ENCODE data around the gene FABP2. TPM values are rescaled to one million over a fixed set of nuclear protein-coding genes. Genes with fewer than 3 reads are reported as not detected.

Gene FABP2
- total RNA-seq, 5 donors from 2014 or later (not counting 1 experiment from before 2014, with no cell fraction given): not detected

GRCh38 chr4:119297795-119298194 is 24.1 kb downstream of the FABP2 start:
- Mint-ChIP-seq H3K4me1 (peaks cover 29 to 45% (median 38%) of the 10 kb centered on the region in 3 donors), H3K4me3 (peak overlapping the region in 1 of 3 donors; percentile 24), H3K27ac (peak overlapping the region; percentile 1 to 3), H3K27me3 (no peaks in the 10 kb centered on the region), H3K36me3 (peaks cover 17% of the 10 kb centered on the region), H3K9me3 (no peaks in the 10 kb centered on the region)
- POLR2A ChIA-PET: interaction anchor here (0.9 to 1.1 kb wide), 2 partner anchors 13 to 256 kb away, joined by 3 read pairs; no protein-coding TSS in a partner anchor
- no peak overlapping the region for H3K27ac ChIP-seq (ENCODE audit: low read length)
- WGBS (ENCODE audit: insufficient coverage): no CpG with 5 or more reads among the region's 1 CpG
- DNase-seq (no peak), ATAC-seq (replicated peaks in 1 of 4) (no peak)
- CTCF ChIA-PET: interaction anchor here (0.8 to 1.0 kb wide), 4 partner anchors 84 to 1885 kb away, joined by 3 to 5 read pairs (median 3); no protein-coding TSS in a partner anchor
- peaks cover 13 to 14% of the 10 kb centered on the region in 2 experiments for H3K4me1 ChIP-seq (ENCODE audit: control insufficient read depth in 1 of 2, extremely low read depth in 1 of 2, insufficient read depth in 2 of 2, low read length in 2 of 2)
- H3K9me3 ChIP-seq: no peaks in the 10 kb centered on the region
- H3K36me3 ChIP-seq (ENCODE audit: control insufficient read depth in 2 of 2, extremely low read depth in 1 of 2, insufficient read depth in 1 of 2, low read length in 1 of 2): peaks cover 0 to 24% of the 10 kb centered on the region in 2 donors
- H3K4me3 ChIP-seq (ENCODE audit: control insufficient read depth in 1 of 2, extremely low read depth in 1 of 2, low read length in 1 of 2): no peak overlapping the region
- H3K27me3 ChIP-seq (replicated peaks in 1 of 2; ENCODE audit: control insufficient read depth in 2 of 2, extremely low read depth in 1 of 2, insufficient read depth in 2 of 2, low read length in 1 of 2): no peaks in the 10 kb centered on the region

GRCh38 chr4:119296356-119296755 is 25.6 kb downstream of the FABP2 start:
- Mint-ChIP-seq H3K9me3 (no peaks in the 10 kb centered on the region), H3K27ac (no peak overlapping the region)
- H3K9me3 ChIP-seq: no peaks in the 10 kb centered on the region

GRCh38 chr4:119290598-119290997 is 31.3 kb downstream of the FABP2 start:
- Mint-ChIP-seq H3K9me3 (no peaks in the 10 kb centered on the region), H3K27me3 (no peaks in the 10 kb centered on the region), H3K36me3 (peaks cover 9% of the 10 kb centered on the region), H3K27ac (no peak overlapping the region), H3K4me3 (no peak overlapping the region), H3K4me1 (peaks cover 0 to 3% (median 2%) of the 10 kb centered on the region in 3 donors)
- ChIA-PET CTCF (interaction anchor here (0.5 to 4.6 kb wide), 6 partner anchors 9 to 1861 kb away, joined by 3 to 28 read pairs (median 4); no protein-coding TSS in a partner anchor), POLR2A (interaction anchor here (0.6 to 1.5 kb wide), 3 partner anchors 9 to 140 kb away, joined by 3 to 6 read pairs (median 6); a partner anchor contains a TSS)
- Histone ChIP-seq H3K4me3 (ENCODE audit: control insufficient read depth in 1 of 2, extremely low read depth in 1 of 2, low read length in 1 of 2) (no peak overlapping the region), H3K9me3 (no peaks in the 10 kb centered on the region), H3K36me3 (ENCODE audit: control insufficient read depth in 2 of 2, extremely low read depth in 1 of 2, insufficient read depth in 1 of 2, low read length in 1 of 2) (peaks cover 0 to 12% of the 10 kb centered on the region in 2 donors), H3K27me3 (replicated peaks in 1 of 2; ENCODE audit: control insufficient read depth in 2 of 2, extremely low read depth in 1 of 2, insufficient read depth in 2 of 2, low read length in 1 of 2) (no peaks in the 10 kb centered on the region), H3K4me1 (ENCODE audit: control insufficient read depth in 1 of 2, extremely low read depth in 1 of 2, insufficient read depth in 2 of 2, low read length in 2 of 2) (no peaks in the 10 kb centered on the region), H3K27ac (ENCODE audit: low read length) (no peak overlapping the region)
- ATAC-seq (replicated peaks in 1 of 4) (no peak), DNase-seq (no peak)
- no CpG with 5 or more reads among the region's 1 CpG for WGBS (ENCODE audit: insufficient coverage)

More at GRCh38 chr4:119296356-119296755, 25.6 kb downstream of the FABP2 start:
- Mint-ChIP-seq H3K4me1 (peaks cover 29 to 39% (median 35%) of the 10 kb centered on the region in 3 donors), H3K27me3 (no peaks in the 10 kb centered on the region), H3K4me3 (no peak overlapping the region), H3K36me3 (peaks cover 25% of the 10 kb centered on the region)
- H3K4me1 ChIP-seq (ENCODE audit: control insufficient read depth in 1 of 2, extremely low read depth in 1 of 2, insufficient read depth in 2 of 2, low read length in 2 of 2): peaks cover 13 to 14% of the 10 kb centered on the region in 2 experiments
- H3K27me3 ChIP-seq (replicated peaks in 1 of 2; ENCODE audit: control insufficient read depth in 2 of 2, extremely low read depth in 1 of 2, insufficient read depth in 2 of 2, low read length in 1 of 2): no peaks in the 10 kb centered on the region
- no peak overlapping the region for H3K27ac ChIP-seq (ENCODE audit: low read length)
- 89% methylated on average over 1 of the region's 2 CpGs for WGBS (ENCODE audit: insufficient coverage)
- ChIA-PET CTCF (no interaction called here), POLR2A (interaction anchor here in 1 of 2 donors (0.9 kb wide), 1 partner anchor 84 kb away, joined by 4 read pairs; the partner anchor contains the start of gene USP53)
- DNase-seq (no peak), ATAC-seq (replicated peaks in 1 of 4) (no peak)
- H3K4me3 ChIP-seq (ENCODE audit: control insufficient read depth in 1 of 2, extremely low read depth in 1 of 2, low read length in 1 of 2): no peak overlapping the region
- peaks cover 0 to 29% of the 10 kb centered on the region in 2 donors for H3K36me3 ChIP-seq (ENCODE audit: control insufficient read depth in 2 of 2, extremely low read depth in 1 of 2, insufficient read depth in 1 of 2, low read length in 1 of 2)

GRCh38 chr4:119289313-119289712 is 32.6 kb downstream of the FABP2 start:
- Histone ChIP-seq H3K4me1 (ENCODE audit: control insufficient read depth in 1 of 2, extremely low read depth in 1 of 2, insufficient read depth in 2 of 2, low read length in 2 of 2) (no peaks in the 10 kb centered on the region), H3K27me3 (replicated peaks in 1 of 2; ENCODE audit: control insufficient read depth in 2 of 2, extremely low read depth in 1 of 2, insufficient read depth in 2 of 2, low read length in 1 of 2) (no peaks in the 10 kb centered on the region), H3K9me3 (no peaks in the 10 kb centered on the region), H3K27ac (ENCODE audit: low read length) (no peak overlapping the region), H3K36me3 (ENCODE audit: control insufficient read depth in 2 of 2, extremely low read depth in 1 of 2, insufficient read depth in 1 of 2, low read length in 1 of 2) (peaks cover 0 to 12% of the 10 kb centered on the region in 2 donors), H3K4me3 (ENCODE audit: control insufficient read depth in 1 of 2, extremely low read depth in 1 of 2, low read length in 1 of 2) (no peak overlapping the region)
- ChIA-PET POLR2A (no interaction called here), CTCF (interaction anchor here in 1 of 2 donors (4.6 kb wide), 1 partner anchor 249 kb away, joined by 28 read pairs; no protein-coding TSS in a partner anchor)
- DNase-seq (no peak), ATAC-seq (replicated peaks in 1 of 4) (no peak)
- WGBS (ENCODE audit: insufficient coverage): no CpG with 5 or more reads among the region's 5 CpGs
- H3K4me3 Mint-ChIP-seq: no peak overlapping the region
- H3K36me3 Mint-ChIP-seq: peaks cover 9% of the 10 kb centered on the region
- no peaks in the 10 kb centered on the region for H3K9me3 Mint-ChIP-seq
- H3K4me1 Mint-ChIP-seq: peaks cover 7 to 10% (median 9%) of the 10 kb centered on the region in 3 donors
- H3K27ac Mint-ChIP-seq: no peak overlapping the region
- no peaks in the 10 kb centered on the region for H3K27me3 Mint-ChIP-seq

DNA sequence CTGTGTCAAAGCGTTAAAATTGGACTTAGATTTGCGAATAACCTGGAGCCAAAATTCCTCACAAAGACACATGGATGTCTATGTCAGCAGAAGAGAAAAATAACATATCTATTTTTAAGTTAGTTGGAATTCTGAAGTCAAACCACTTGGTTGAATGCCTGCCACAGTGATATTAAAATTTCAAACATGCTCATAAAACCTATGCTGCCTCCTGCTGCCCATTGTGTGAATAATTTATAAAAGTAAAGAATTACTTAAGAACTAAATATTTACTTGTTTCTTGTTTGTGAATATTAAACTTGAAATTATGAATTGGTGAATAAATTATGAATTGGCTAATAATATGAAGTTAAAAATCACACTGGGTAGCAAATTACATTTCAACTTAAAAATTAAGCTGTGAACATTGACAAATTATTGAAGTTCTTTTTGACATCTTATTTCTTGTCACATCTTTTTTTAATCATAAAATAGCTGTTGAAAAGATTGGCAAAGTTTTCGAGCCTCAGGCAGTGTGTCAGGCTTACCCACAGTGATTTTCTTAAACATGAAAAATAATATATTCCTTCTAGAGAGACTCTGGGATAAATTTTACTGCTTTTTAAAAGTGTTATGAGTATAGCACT is 35.4 kb downstream of the FABP2 start:
- Histone ChIP-seq H3K9me3 (no peaks in the 10 kb centered on the region), H3K4me1 (ENCODE audit: control insufficient read depth in 1 of 2, extremely low read depth in 1 of 2, insufficient read depth in 2 of 2, low read length in 2 of 2) (no peaks in the 10 kb centered on the region), H3K36me3 (ENCODE audit: control insufficient read depth in 2 of 2, extremely low read depth in 1 of 2, insufficient read depth in 1 of 2, low read length in 1 of 2) (no peaks in the 10 kb centered on the region), H3K27ac (ENCODE audit: low read length) (no peak overlapping the region), H3K27me3 (replicated peaks in 1 of 2; ENCODE audit: control insufficient read depth in 2 of 2, extremely low read depth in 1 of 2, insufficient read depth in 2 of 2, low read length in 1 of 2) (no peaks in the 10 kb centered on the region), H3K4me3 (ENCODE audit: control insufficient read depth in 1 of 2, extremely low read depth in 1 of 2, low read length in 1 of 2) (no peak overlapping the region)
- no peak overlapping the region for H3K27ac Mint-ChIP-seq
- ATAC-seq (replicated peaks in 1 of 4) (no peak), DNase-seq (peak in 18 of 35 experiments; percentile 3 to 72 (median 20))
- ChIA-PET POLR2A (interaction anchor here in 1 of 2 donors (0.8 kb wide), 1 partner anchor 13 kb away, joined by 4 read pairs; no protein-coding TSS in a partner anchor), CTCF (interaction anchor here in 1 of 2 donors (0.5 to 0.8 kb wide), 5 partner anchors 74 to 248 kb away, joined by 3 to 12 read pairs (median 5); partner anchors contain the start of gene USP53)
- H3K4me1 Mint-ChIP-seq: peaks cover 19 to 25% (median 24%) of the 10 kb centered on the region in 3 donors
- no peak overlapping the region for H3K4me3 Mint-ChIP-seq
- H3K9me3 Mint-ChIP-seq: no peaks in the 10 kb centered on the region
- WGBS (ENCODE audit: insufficient coverage): no CpG with 5 or more reads among the region's 3 CpGs
- no peaks in the 10 kb centered on the region for H3K36me3 Mint-ChIP-seq
- H3K27me3 Mint-ChIP-seq: no peaks in the 10 kb centered on the region

DNA sequence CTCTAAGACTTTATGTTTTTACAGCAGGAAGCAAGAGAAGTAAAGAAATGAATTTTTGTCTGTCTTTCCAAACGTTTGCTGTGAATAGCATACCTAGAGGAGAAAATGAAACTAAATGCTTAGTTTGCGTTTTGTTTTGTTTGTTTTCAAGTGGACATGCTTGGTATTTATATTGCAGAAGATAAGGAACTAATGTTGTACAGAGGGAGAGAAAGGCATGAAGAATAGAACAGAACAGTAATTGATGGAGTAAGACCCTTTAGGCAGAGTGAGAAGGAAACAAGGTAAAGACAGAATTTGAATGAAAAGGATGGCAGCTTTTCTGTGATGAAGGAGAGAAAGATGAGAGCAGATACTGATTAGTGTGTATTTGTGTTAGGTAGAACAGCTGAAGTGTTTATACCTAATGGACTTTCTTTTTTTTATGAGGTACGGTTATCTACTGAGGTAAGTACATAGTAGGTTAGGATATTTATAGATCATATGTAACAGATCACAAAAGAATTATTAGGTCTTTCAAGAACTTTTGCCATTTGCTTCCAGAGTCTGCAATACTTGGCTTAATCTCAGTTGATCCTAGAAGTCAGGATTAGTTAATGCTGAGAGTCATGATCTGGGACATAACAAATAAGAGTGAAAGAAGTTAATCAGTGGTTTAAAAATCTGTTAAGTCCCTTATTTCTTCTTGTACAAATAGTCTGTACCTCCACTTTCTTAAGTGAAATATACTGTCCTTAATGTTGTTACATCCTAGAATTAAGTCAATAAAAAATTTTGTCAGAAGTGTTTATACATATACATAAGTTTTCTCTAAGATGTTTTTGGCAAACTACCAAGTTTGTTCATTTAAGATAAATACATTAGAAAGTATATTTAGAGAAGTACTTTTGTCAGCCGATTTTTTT is 36.8 kb downstream of the FABP2 start:
- ChIA-PET POLR2A (no interaction called here), CTCF (interaction anchor here in 1 of 2 donors (1.6 kb wide), 1 partner anchor 244 kb away, joined by 3 read pairs; no protein-coding TSS in a partner anchor)
- no peak overlapping the region for H3K4me3 ChIP-seq (ENCODE audit: control insufficient read depth in 1 of 2, extremely low read depth in 1 of 2, low read length in 1 of 2)
- 6% methylated on average over 2 of the region's 4 CpGs for WGBS (ENCODE audit: insufficient coverage)
- no peaks in the 10 kb centered on the region for H3K27me3 ChIP-seq (replicated peaks in 1 of 2; ENCODE audit: control insufficient read depth in 2 of 2, extremely low read depth in 1 of 2, insufficient read depth in 2 of 2, low read length in 1 of 2)
- H3K36me3 ChIP-seq (ENCODE audit: control insufficient read depth in 2 of 2, extremely low read depth in 1 of 2, insufficient read depth in 1 of 2, low read length in 1 of 2): no peaks in the 10 kb centered on the region
- Mint-ChIP-seq H3K27me3 (no peaks in the 10 kb centered on the region), H3K4me1 (peaks cover 33 to 38% (median 38%) of the 10 kb centered on the region in 3 donors), H3K4me3 (peak overlapping the region; percentile 28 to 50 (median 32)), H3K36me3 (peaks cover 4% of the 10 kb centered on the region), H3K27ac (peak overlapping the region; percentile 59 to 77), H3K9me3 (no peaks in the 10 kb centered on the region)
- peak in 2 of 4 experiments; percentile 32 to 53 for ATAC-seq (replicated peaks in 1 of 4)
- H3K4me1 ChIP-seq (ENCODE audit: control insufficient read depth in 1 of 2, extremely low read depth in 1 of 2, insufficient read depth in 2 of 2, low read length in 2 of 2): no peaks in the 10 kb centered on the region
- DNase-seq: peak in 1 of 35 experiments; percentile 23
- no peaks in the 10 kb centered on the region for H3K9me3 ChIP-seq
- H3K27ac ChIP-seq (ENCODE audit: low read length): no peak overlapping the region

Measured in T-cell (primary cell).